Measurements from ENCODE around the gene PPP6R2.

PPP6R2 gene

DNA sequence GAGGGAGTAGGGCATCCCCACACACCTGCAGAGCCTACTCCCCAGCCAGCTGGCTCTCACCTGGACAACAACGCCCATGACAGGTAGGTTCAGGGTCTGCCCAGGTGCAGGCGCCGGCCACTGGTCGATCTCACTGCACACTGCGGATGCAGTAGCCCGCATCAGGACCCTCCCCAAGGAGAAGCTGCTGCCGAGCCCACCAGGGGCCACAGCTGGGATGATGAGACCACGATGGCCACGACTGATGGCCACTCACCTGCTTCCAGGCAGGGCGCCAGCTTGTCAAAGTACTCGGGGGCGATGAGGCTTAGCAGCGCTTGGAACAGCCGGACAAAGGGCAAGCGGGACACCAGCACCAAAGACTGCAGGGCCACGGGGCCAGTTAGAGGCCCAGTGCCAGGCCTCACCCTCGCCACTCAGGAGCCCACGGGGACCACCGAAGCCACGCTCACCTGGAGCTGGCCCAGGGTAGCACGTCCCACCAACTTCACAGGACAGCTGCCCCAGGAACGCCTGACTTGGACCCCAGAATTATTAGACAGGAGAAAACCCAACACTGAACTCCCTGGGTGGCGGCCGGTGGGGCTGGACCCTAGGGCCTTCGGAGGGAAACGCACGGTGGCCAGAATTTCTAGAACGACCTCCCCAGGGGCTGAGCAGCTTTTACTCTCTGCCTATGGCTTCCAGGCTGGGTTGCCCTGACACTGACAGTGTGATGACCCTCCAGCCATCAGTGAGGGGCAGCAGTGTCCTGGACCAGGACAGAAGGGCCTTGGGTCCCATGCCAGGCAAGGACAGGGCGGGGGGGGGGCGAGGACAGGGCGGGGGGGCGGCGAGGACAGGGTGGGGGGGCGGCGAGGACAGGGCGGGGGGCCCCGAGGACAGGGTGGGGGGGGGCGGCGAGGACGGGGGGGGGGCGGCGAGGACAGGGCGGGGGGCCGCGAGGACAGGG is 26.7 kb upstream of the PPP6R2 start:
- no peak overlapping the region for H2AK5ac ChIP-seq (ENCODE audit: low read depth, low read length)
- H2BK15ac ChIP-seq (ENCODE audit: low read length), result peak overlapping the region; percentile 43
- H3K27ac ChIP-seq (replicated peaks; ENCODE audit: low read length), result no peak overlapping the region
- H3K14ac ChIP-seq (ENCODE audit: low read length), result peak overlapping the region; percentile 8
- no peak overlapping the region for H3K9ac ChIP-seq (ENCODE audit: low read depth, low read length, poor library complexity)
- no peaks in the 10 kb centered on the region for H3K27me3 ChIP-seq (ENCODE audit: control insufficient read depth in 3 of 3, insufficient read depth in 3 of 3, low read depth in 1 of 3, low read length in 3 of 3)
- H3K18ac ChIP-seq (ENCODE audit: low read length), result no peak overlapping the region
- WGBS, 2 donors (ENCODE audit: extremely low coverage in 2 of 2, insufficient read length in 2 of 2, insufficient replicate concordance in 1 of 2), result no CpG with 5 or more reads among the region's 45 CpGs
- no peak overlapping the region for H4K91ac ChIP-seq (ENCODE audit: low read depth, low read length, poor library complexity)
- H3K23ac ChIP-seq (ENCODE audit: low read depth, low read length, poor library complexity), result no peak overlapping the region
- no peak overlapping the region for H4K8ac ChIP-seq (ENCODE audit: low read depth, low read length)
- peaks cover 0 to 5% of the 10 kb centered on the region in 2 donors for H3K4me1 ChIP-seq (ENCODE audit: control insufficient read depth in 2 of 2, insufficient read depth in 1 of 2, low read depth in 1 of 2, low read length in 2 of 2)
- no peaks in the 10 kb centered on the region for H3K79me1 ChIP-seq (ENCODE audit: low read depth, low read length)
- H3K4me3 ChIP-seq (ENCODE audit: low read length in 2 of 2), result no peak overlapping the region
- H2BK12ac ChIP-seq (ENCODE audit: low read length), result no peak overlapping the region
- H2BK5ac ChIP-seq (ENCODE audit: low read length), result peak overlapping the region; percentile 71
- H3K36me3 ChIP-seq (replicated peaks in 1 of 2; ENCODE audit: control insufficient read depth in 2 of 2, insufficient read depth in 2 of 2, low read length in 2 of 2), result peaks cover 4% of the 10 kb centered on the region in 2 donors
- H3K4ac ChIP-seq (ENCODE audit: low read length), result no peak overlapping the region
- H3K4me2 ChIP-seq (ENCODE audit: insufficient read depth, low read length, poor library complexity, severe bottlenecking), result no peak overlapping the region
- H2AFZ ChIP-seq (ENCODE audit: low read length), result no peak overlapping the region
- H2BK120ac ChIP-seq (ENCODE audit: low read depth, low read length), result no peak overlapping the region
- H3K9me3 ChIP-seq (replicated peaks in 1 of 2; ENCODE audit: control insufficient read depth in 2 of 2, insufficient read depth in 1 of 2, low read depth in 1 of 2, low read length in 2 of 2), result peaks cover 0 to 2% of the 10 kb centered on the region in 2 donors
- no peak for DNase-seq (ENCODE audit: low spot score)

DNA sequence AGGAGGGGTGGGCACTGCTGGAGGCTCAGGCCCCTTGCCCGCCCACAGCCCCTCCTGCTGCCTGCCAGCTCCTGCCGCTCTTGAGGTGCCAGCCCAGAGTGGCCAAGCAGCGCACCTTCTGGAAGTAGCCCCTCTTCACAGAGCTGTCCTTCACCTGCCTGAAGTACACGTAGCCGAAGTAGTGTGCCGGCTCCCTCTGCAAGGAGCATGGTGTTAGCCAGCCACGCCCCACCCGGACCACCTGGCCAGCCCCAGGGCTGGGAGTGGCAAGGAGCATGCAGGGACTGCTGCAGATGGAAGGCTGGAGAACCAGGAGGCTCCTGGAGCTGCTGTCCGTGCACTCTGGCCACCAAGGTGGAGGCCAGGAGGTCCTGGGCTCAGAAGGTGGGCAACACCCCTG is 25.9 kb upstream of the PPP6R2 start:
- peak overlapping the region; percentile 58 for H2BK12ac ChIP-seq (ENCODE audit: low read length)
- H2AK5ac ChIP-seq (ENCODE audit: low read depth, low read length), result peak overlapping the region; percentile 63
- peaks cover 2% of the 10 kb centered on the region for H3K79me1 ChIP-seq (ENCODE audit: low read depth, low read length)
- peaks cover 0 to 5% of the 10 kb centered on the region in 2 donors for H3K4me1 ChIP-seq (ENCODE audit: control insufficient read depth in 2 of 2, insufficient read depth in 1 of 2, low read depth in 1 of 2, low read length in 2 of 2)
- H3K27ac ChIP-seq (replicated peaks; ENCODE audit: low read length), result no peak overlapping the region
- H2AFZ ChIP-seq (ENCODE audit: low read length), result no peak overlapping the region
- H3K14ac ChIP-seq (ENCODE audit: low read length), result peak overlapping the region; percentile 21
- no peak overlapping the region for H3K9ac ChIP-seq (ENCODE audit: low read depth, low read length, poor library complexity)
- no peak overlapping the region for H2BK120ac ChIP-seq (ENCODE audit: low read depth, low read length)
- no peak overlapping the region for H3K4me3 ChIP-seq (ENCODE audit: low read length in 2 of 2)
- no peak overlapping the region for H3K18ac ChIP-seq (ENCODE audit: low read length)
- H2BK5ac ChIP-seq (ENCODE audit: low read length), result no peak overlapping the region
- peak overlapping the region; percentile 95 for H3K23ac ChIP-seq (ENCODE audit: low read depth, low read length, poor library complexity)
- no peaks in the 10 kb centered on the region for H3K27me3 ChIP-seq (ENCODE audit: control insufficient read depth in 3 of 3, insufficient read depth in 3 of 3, low read depth in 1 of 3, low read length in 3 of 3)
- no CpG with 5 or more reads among the region's 9 CpGs for WGBS, 2 donors (ENCODE audit: extremely low coverage in 2 of 2, insufficient read length in 2 of 2, insufficient replicate concordance in 1 of 2)
- peaks cover 0 to 2% of the 10 kb centered on the region in 2 donors for H3K9me3 ChIP-seq (replicated peaks in 1 of 2; ENCODE audit: control insufficient read depth in 2 of 2, insufficient read depth in 1 of 2, low read depth in 1 of 2, low read length in 2 of 2)
- peaks cover 0 to under 1% of the 10 kb centered on the region in 2 donors for H3K36me3 ChIP-seq (replicated peaks in 1 of 2; ENCODE audit: control insufficient read depth in 2 of 2, insufficient read depth in 2 of 2, low read length in 2 of 2)
- H4K91ac ChIP-seq (ENCODE audit: low read depth, low read length, poor library complexity), result no peak overlapping the region
- no peak overlapping the region for H3K4ac ChIP-seq (ENCODE audit: low read length)
- H3K4me2 ChIP-seq (ENCODE audit: insufficient read depth, low read length, poor library complexity, severe bottlenecking), result no peak overlapping the region
- H2BK15ac ChIP-seq (ENCODE audit: low read length), result peak overlapping the region; percentile 89
- no peak overlapping the region for H4K8ac ChIP-seq (ENCODE audit: low read depth, low read length)
- DNase-seq (ENCODE audit: low spot score), result no peak

DNA sequence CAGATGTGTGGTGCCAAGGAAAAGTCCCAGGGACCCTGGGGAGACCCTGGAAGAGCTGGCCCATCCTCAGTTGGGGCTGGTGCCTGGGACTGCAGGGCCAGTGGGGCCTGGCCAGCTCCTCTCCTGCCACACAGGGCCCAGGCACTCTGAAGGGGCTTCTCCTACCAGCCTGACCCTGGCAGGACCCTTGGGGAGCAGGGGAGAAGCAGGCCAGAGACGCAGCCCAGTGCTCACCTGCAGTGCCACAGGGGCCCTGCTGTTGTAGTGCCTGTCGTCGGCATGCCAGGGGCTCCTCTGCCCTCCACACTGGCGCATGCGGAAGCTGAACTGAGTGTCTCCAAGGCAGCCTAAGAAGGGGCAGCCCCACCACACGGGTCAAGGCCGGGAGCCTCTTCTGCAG is 25.5 kb upstream of the PPP6R2 start:
- Histone ChIP-seq H3K79me1 (ENCODE audit: low read depth, low read length) (peaks cover 2% of the 10 kb centered on the region), H3K14ac (ENCODE audit: low read length) (peak overlapping the region; percentile 17), H2BK120ac (ENCODE audit: low read depth, low read length) (no peak overlapping the region), H3K4me3 (ENCODE audit: low read length in 2 of 2) (no peak overlapping the region), H3K9me3 (replicated peaks in 1 of 2; ENCODE audit: control insufficient read depth in 2 of 2, insufficient read depth in 1 of 2, low read depth in 1 of 2, low read length in 2 of 2) (peaks cover 0 to 2% of the 10 kb centered on the region in 2 donors), H4K8ac (ENCODE audit: low read depth, low read length) (no peak overlapping the region), H3K27ac (replicated peaks; ENCODE audit: low read length) (no peak overlapping the region), H2BK12ac (ENCODE audit: low read length) (no peak overlapping the region), H2BK5ac (ENCODE audit: low read length) (no peak overlapping the region), H3K4me2 (ENCODE audit: insufficient read depth, low read length, poor library complexity, severe bottlenecking) (no peak overlapping the region), H4K91ac (ENCODE audit: low read depth, low read length, poor library complexity) (no peak overlapping the region), H2BK15ac (ENCODE audit: low read length) (no peak overlapping the region), H3K36me3 (replicated peaks in 1 of 2; ENCODE audit: control insufficient read depth in 2 of 2, insufficient read depth in 2 of 2, low read length in 2 of 2) (no peaks in the 10 kb centered on the region), H3K18ac (ENCODE audit: low read length) (no peak overlapping the region), H3K27me3 (ENCODE audit: control insufficient read depth in 3 of 3, insufficient read depth in 3 of 3, low read depth in 1 of 3, low read length in 3 of 3) (no peaks in the 10 kb centered on the region), H2AK5ac (ENCODE audit: low read depth, low read length) (no peak overlapping the region), H3K9ac (ENCODE audit: low read depth, low read length, poor library complexity) (peak overlapping the region; percentile 44), H3K23ac (ENCODE audit: low read depth, low read length, poor library complexity) (no peak overlapping the region), H2AFZ (ENCODE audit: low read length) (no peak overlapping the region), H3K4me1 (ENCODE audit: control insufficient read depth in 2 of 2, insufficient read depth in 1 of 2, low read depth in 1 of 2, low read length in 2 of 2) (peaks cover 0 to 5% of the 10 kb centered on the region in 2 donors), H3K4ac (ENCODE audit: low read length) (no peak overlapping the region)
- DNase-seq (ENCODE audit: low spot score), result no peak
- WGBS, 2 donors (ENCODE audit: extremely low coverage in 2 of 2, insufficient read length in 2 of 2, insufficient replicate concordance in 1 of 2), result no CpG with 5 or more reads among the region's 7 CpGs

DNA sequence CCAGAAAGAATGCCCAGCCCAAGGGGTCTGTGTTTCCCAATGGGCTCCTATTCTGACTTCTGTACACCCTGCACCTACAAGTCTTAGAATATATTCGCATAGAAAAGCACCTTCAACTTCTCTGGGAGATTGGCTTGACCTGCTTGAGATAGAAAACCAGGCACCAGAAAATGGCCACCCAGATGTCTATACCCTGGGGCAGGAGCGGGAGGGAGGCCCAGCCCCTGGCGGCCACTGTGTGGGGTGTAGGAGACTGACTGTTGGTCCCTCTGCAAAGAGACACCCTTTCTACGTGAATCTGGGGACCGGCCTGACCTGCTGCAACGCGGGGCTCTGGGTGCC is 24.8 kb upstream of the PPP6R2 start:
- Histone ChIP-seq H3K27me3 (ENCODE audit: control insufficient read depth in 3 of 3, insufficient read depth in 3 of 3, low read depth in 1 of 3, low read length in 3 of 3) (no peaks in the 10 kb centered on the region), H3K14ac (ENCODE audit: low read length) (no peak overlapping the region), H2BK120ac (ENCODE audit: low read depth, low read length) (no peak overlapping the region), H2AFZ (ENCODE audit: low read length) (no peak overlapping the region), H2AK5ac (ENCODE audit: low read depth, low read length) (peak overlapping the region; percentile 61), H3K27ac (replicated peaks; ENCODE audit: low read length) (no peak overlapping the region), H3K4me1 (ENCODE audit: control insufficient read depth in 2 of 2, insufficient read depth in 1 of 2, low read depth in 1 of 2, low read length in 2 of 2) (peaks cover 0 to 5% of the 10 kb centered on the region in 2 donors), H3K36me3 (replicated peaks in 1 of 2; ENCODE audit: control insufficient read depth in 2 of 2, insufficient read depth in 2 of 2, low read length in 2 of 2) (no peaks in the 10 kb centered on the region), H3K18ac (ENCODE audit: low read length) (no peak overlapping the region), H3K4ac (ENCODE audit: low read length) (no peak overlapping the region), H3K23ac (ENCODE audit: low read depth, low read length, poor library complexity) (no peak overlapping the region), H2BK5ac (ENCODE audit: low read length) (no peak overlapping the region), H4K91ac (ENCODE audit: low read depth, low read length, poor library complexity) (no peak overlapping the region), H3K9ac (ENCODE audit: low read depth, low read length, poor library complexity) (peak overlapping the region; percentile 24), H4K8ac (ENCODE audit: low read depth, low read length) (no peak overlapping the region), H3K4me2 (ENCODE audit: insufficient read depth, low read length, poor library complexity, severe bottlenecking) (no peak overlapping the region), H2BK12ac (ENCODE audit: low read length) (no peak overlapping the region), H2BK15ac (ENCODE audit: low read length) (peak overlapping the region; percentile 37), H3K4me3 (ENCODE audit: low read length in 2 of 2) (no peak overlapping the region), H3K9me3 (replicated peaks in 1 of 2; ENCODE audit: control insufficient read depth in 2 of 2, insufficient read depth in 1 of 2, low read depth in 1 of 2, low read length in 2 of 2) (peaks cover 0 to 2% of the 10 kb centered on the region in 2 donors), H3K79me1 (ENCODE audit: low read depth, low read length) (peaks cover 2% of the 10 kb centered on the region)
- DNase-seq (ENCODE audit: low spot score), result no peak
- WGBS, 2 donors (ENCODE audit: extremely low coverage in 2 of 2, insufficient read length in 2 of 2, insufficient replicate concordance in 1 of 2), result no CpG with 5 or more reads among the region's 7 CpGs

All from neuronal stem cell (in vitro differentiated cells).